Stomach (tissue), 9 donors: ENCODE data around the gene SERPINA5. TPM values are rescaled to one million over a fixed set of nuclear protein-coding genes. Genes with fewer than 3 reads are reported as not detected.

Source experiments
- DNase-seq, 2 donors: peaks; one replicate each; pipeline versions ENCODE4 v3.0.0 to v3.0.0-alpha.2; 2013 to 2019
- H3K27ac ChIP-seq, 5 donors: fragments of 200-600 bp in 4 of 5; sonication (generic) in 4 of 5; one replicate each; pipeline ENCODE4 v1.5.1; 2013 to 2019; ENCODE audit warnings: mild to moderate bottlenecking in 1 of 5, moderate library complexity in 1 of 5
- H3K27me3 ChIP-seq, 3 donors: fragments of 200-600 bp; sonication (generic); one replicate each; pipeline ENCODE4 v1.5.1; 2017 to 2019; ENCODE audit warnings: mixed run types in 1 of 3
- H3K36me3 ChIP-seq, 4 donors: fragments of 200-600 bp; sonication (generic); 1 replicate in 3 of 4; 2 replicates in 1 of 4; pipeline ENCODE4 v1.5.1; 2016 to 2019
- H3K4me1 ChIP-seq, 4 donors: fragments of 200-600 bp; sonication (generic); one replicate each; pipeline ENCODE4 v1.5.1; 2016 to 2019
- H3K4me3 ChIP-seq, 4 donors: fragments of 200-600 bp; sonication (generic) in 3 of 4; one replicate each; pipeline ENCODE4 v1.5.1; 2016 to 2019; ENCODE audit warnings: mild to moderate bottlenecking in 1 of 4
- H3K9me3 ChIP-seq, 4 donors: fragments of 200-600 bp; sonication (generic); one replicate each; pipeline ENCODE4 v1.5.1; 2016 to 2019
- CTCF ChIP-seq, 7 experiments: fragments of 450-650 bp in 4 of 7; fragments of 200-600 bp in 3 of 7; sonication (generic) in 3 of 7; IDR thresholded peaks; one replicate each; pipeline ENCODE4 v1.5.1; 2016 to 2019; ENCODE audit warnings: antibody characterized with exemption in 7 of 7, control low read depth in 2 of 7, mild to moderate bottlenecking in 1 of 7
- EP300 ChIP-seq: sonication (generic); formaldehyde crosslinking; IDR thresholded peaks from one replicate; pipeline ENCODE4 v1.6.1; 2017; ENCODE audit warnings: antibody characterized with exemption
- POLR2A ChIP-seq, 4 donors: fragments of 450-650 bp; IDR thresholded peaks; one replicate each; pipeline ENCODE4 v1.6.1; 2016; ENCODE audit warnings: antibody characterized with exemption in 4 of 4, control low read depth in 2 of 4, mild to moderate bottlenecking in 1 of 4, moderate library complexity in 1 of 4
- POLR2AphosphoS5 ChIP-seq, 3 donors: sonication (generic); formaldehyde crosslinking; IDR thresholded peaks; one replicate each; pipeline ENCODE4 v1.6.1; 2016; ENCODE audit warnings: antibody characterized with exemption in 3 of 3
- WGBS, 5 donors: extraction: QIAGEN DNeasy Blood & Tissue Kit in 3 of 5; methylation state at CpG; one replicate each; pipeline versions ENCODE4 v1.1.5 to v1.1.7; 2013 to 2018; 5-methylcytosine and 5-hydroxymethylcytosine counted together
- intact Hi-C: fragments of 100-400 bp; cut with DNase I; formaldehyde crosslinking; loops from one replicate; pipeline ENCODE4 v1.15.1; 2023; ENCODE audit warnings: low total_unique reads
- polyA plus RNA-seq, 3 donors: library from polyadenylated mRNA; stranded (reverse); fragments of 200-250 nt; gene quantifications; one replicate each; pipeline ENCODE4 v1.2.3, GENCODE V29; 2013
- total RNA-seq, 5 donors: library from RNA; depleted of rRNA; stranded (reverse); fragments of >200 nt; gene quantifications; one replicate each; pipeline versions ENCODE4 v1.1.0 to v1.2.3, GENCODE V29; 2014 to 2016
- donor health status: healthy with polysubstance abuse.
- donor health status: Bipolar disorder and iron deficiency.
- donor health status: healthy.

The SERPINA5 gene
- total and polyA plus RNA-seq, 8 donors: 1.7 to 10.7 (median 3.9) TPM; not detected in 2

GRCh38 chr14:94640721-94641631 lies 59.8 kb downstream of the SERPINA5 start:
- Histone ChIP-seq H3K4me3 (no peak overlapping the region), H3K36me3 (no peaks in the 10 kb centered on the region), H3K9me3 (no peaks in the 10 kb centered on the region), H3K27me3 (no peaks in the 10 kb centered on the region), H3K27ac (no peak overlapping the region), H3K4me1 (peaks cover 0 to 9% (median 6%) of the 10 kb centered on the region in 4 donors)
- WGBS, 5 donors: 86 to 94% (median 89%) methylated on average over 7 to 10 of the region's 10 CpGs
- intact Hi-C loops: no loop called here
- DNase-seq: peak; percentile 31 to 32
- no peak for TF ChIP-seq POLR2A (IDR thresholded peaks at IDR 0.05)
- TF ChIP-seq POLR2AphosphoS5 (IDR thresholded peaks at IDR 0.05): no peak
- no peak for TF ChIP-seq CTCF (IDR thresholded peaks at IDR 0.05)
- no peak for TF ChIP-seq EP300

GRCh38 chr14:94641632-94641955 lies 60.4 kb downstream of the SERPINA5 start:
- Histone ChIP-seq H3K27me3 (no peaks in the 10 kb centered on the region), H3K9me3 (no peaks in the 10 kb centered on the region), H3K27ac (no peak overlapping the region), H3K4me3 (no peak overlapping the region), H3K36me3 (no peaks in the 10 kb centered on the region), H3K4me1 (peaks cover 0 to 7% (median 4%) of the 10 kb centered on the region in 4 donors)
- intact Hi-C loops: no loop called here
- TF ChIP-seq POLR2AphosphoS5 (IDR thresholded peaks at IDR 0.05) (no peak), POLR2A (IDR thresholded peaks at IDR 0.05) (no peak), CTCF (IDR thresholded peaks at IDR 0.05) (no peak), EP300 (no peak)
- DNase-seq: no peak
- WGBS, 5 donors: 85 to 99% (median 96%) methylated on average over 7 to 12 of the region's 12 CpGs

Other genes with a start within 250 kb of the SERPINA5 start
- gene SERPINA2, start 214.7 kb upstream of the SERPINA5 start, total RNA-seq: not detected
- gene SERPINA2, start 214.7 kb upstream of the SERPINA5 start, polyA plus RNA-seq: not detected
- gene SERPINA1, start 192.8 kb upstream of the SERPINA5 start, total RNA-seq: 100 to 1,000 TPM in 2 of 5 donors, 10 to 100 TPM in 3; 10.5 to 315 (median 46.3) TPM
- 1,000 to 10,000 TPM in 1 of 3 donors, 100 to 1,000 TPM in 1, 10 to 100 TPM in 1; 37.6 to 1,332 (median 307) TPM for gene SERPINA1, start 192.8 kb upstream of the SERPINA5 start, polyA plus RNA-seq
- not detected for gene SERPINA11, start 128.6 kb upstream of the SERPINA5 start, total RNA-seq
- gene SERPINA11, start 128.6 kb upstream of the SERPINA5 start, polyA plus RNA-seq: under 1 TPM in 1 of 3 donors, not detected in 2; 0.08 TPM
- gene SERPINA9, start 105.2 kb upstream of the SERPINA5 start, total RNA-seq: not detected
- gene SERPINA9, start 105.2 kb upstream of the SERPINA5 start, polyA plus RNA-seq: 1 to 10 TPM in 1 of 3 donors, not detected in 2; 1.1 TPM
- gene SERPINA12, start 72.0 kb upstream of the SERPINA5 start, total RNA-seq: not detected
- gene SERPINA12, start 72.0 kb upstream of the SERPINA5 start, polyA plus RNA-seq: under 1 TPM in 1 of 3 donors, not detected in 2; 0.08 TPM
- 10 to 100 TPM in 2 of 5 donors, 1 to 10 TPM in 1, not detected in 2; 4.9 to 27.5 (median 15.8) TPM for gene SERPINA4, start 20.0 kb upstream of the SERPINA5 start, total RNA-seq
- 10 to 100 TPM in 2 of 3 donors, 1 to 10 TPM in 1; 4.7 to 14.8 (median 13.6) TPM for gene SERPINA4, start 20.0 kb upstream of the SERPINA5 start, polyA plus RNA-seq
- gene SERPINA3, start 31.0 kb downstream of the SERPINA5 start, total RNA-seq: 100 to 1,000 TPM in 1 of 5 donors, 10 to 100 TPM in 4; 15.1 to 392 (median 65.9) TPM
- gene SERPINA3, start 31.0 kb downstream of the SERPINA5 start, polyA plus RNA-seq: 1,000 to 10,000 TPM in 1 of 3 donors, 100 to 1,000 TPM in 2; 109 to 1,820 (median 485) TPM
- not detected for gene GSC, start 188.7 kb downstream of the SERPINA5 start, total RNA-seq
- gene GSC, start 188.7 kb downstream of the SERPINA5 start, polyA plus RNA-seq: under 1 TPM in 1 of 3 donors, not detected in 2; 0.25 TPM